Measurements from ENCODE around the gene SLC11A1.

DNA sequence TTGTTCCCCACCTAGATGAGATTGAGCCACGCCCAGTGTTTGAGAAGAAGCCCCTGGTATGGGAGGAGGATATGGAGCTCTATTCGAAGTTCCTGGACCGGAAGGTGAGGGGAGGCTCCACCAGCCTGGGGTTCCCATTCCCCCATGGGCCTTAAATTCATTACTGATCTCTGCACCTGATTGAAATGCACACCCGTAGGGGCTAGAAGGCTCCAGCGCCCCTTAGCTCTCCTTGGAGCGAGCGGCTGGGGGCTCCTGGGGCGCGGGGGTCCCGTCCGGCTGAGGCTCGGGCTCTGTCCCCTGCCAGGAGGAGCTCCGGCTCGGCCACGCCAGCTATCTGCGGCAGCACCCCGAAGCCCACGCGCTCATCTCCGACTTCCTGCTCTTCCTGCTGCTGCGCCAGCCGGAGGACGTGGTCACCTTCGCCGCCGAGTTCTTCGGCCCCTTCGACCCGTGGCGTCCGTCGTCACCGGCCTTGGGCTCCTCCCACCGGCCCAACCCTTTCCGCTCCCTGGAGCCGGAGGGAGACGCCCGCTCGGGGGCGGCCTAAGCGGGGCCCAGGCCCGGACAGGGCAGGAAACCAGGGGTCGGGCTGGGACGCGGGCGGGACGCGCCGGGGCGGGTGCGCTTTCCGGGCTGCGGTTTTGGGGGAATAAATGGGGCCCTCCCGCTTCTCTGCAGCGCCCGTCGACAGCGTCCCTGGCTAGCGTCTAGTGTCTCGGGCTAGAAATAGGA is 14.5 kb upstream of the SLC11A1 start:
- TF ChIP-seq, protein P1, sequence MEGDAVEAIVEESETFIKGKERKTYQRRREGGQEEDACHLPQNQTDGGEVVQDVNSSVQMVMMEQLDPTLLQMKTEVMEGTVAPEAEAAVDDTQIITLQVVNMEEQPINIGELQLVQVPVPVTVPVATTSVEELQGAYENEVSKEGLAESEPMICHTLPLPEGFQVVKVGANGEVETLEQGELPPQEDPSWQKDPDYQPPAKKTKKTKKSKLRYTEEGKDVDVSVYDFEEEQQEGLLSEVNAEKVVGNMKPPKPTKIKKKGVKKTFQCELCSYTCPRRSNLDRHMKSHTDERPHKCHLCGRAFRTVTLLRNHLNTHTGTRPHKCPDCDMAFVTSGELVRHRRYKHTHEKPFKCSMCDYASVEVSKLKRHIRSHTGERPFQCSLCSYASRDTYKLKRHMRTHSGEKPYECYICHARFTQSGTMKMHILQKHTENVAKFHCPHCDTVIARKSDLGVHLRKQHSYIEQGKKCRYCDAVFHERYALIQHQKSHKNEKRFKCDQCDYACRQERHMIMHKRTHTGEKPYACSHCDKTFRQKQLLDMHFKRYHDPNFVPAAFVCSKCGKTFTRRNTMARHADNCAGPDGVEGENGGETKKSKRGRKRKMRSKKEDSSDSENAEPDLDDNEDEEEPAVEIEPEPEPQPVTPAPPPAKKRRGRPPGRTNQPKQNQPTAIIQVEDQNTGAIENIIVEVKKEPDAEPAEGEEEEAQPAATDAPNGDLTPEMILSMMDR (conservative IDR thresholded peaks at IDR 0.05; ENCODE audit: low read length) = peak; percentile 31; the same call in 1 of the 2 replicates
- TF ChIP-seq EZH2phosphoT487 (IDR thresholded peaks at IDR 0.05; ENCODE audit: borderline replicate concordance, low read depth, low read length) = no peak
